Keratinocyte (primary cell): ENCODE data around the gene HARBI1. TPM values are rescaled to one million over a fixed set of nuclear protein-coding genes. Genes with fewer than 3 reads are reported as not detected.

Experiments used
- DNase-seq: peaks from one replicate; pipeline ENCODE4 v3.0.0-alpha.2; 2011; ENCODE audit warnings: low read depth, missing footprints, low spot score
- FAIRE-seq: peaks from 2 replicates; lab custom pipeline; 2011; peaks lifted over from hg19 to GRCh38; lab: Jason Lieb, UNC
- H2AFZ ChIP-seq: 2 replicates; pipeline ENCODE4 v1.6.0; 2012; ENCODE audit warnings: low read length, control low read depth, inconsistent platforms; ENCODE audit not compliant: control insufficient read depth
- H3K27ac ChIP-seq: 2 replicates; pipeline ENCODE4 v1.5.1; 2011; ENCODE audit warnings: low read length; ENCODE audit not compliant: control insufficient read depth, insufficient read depth
- H3K27me3 ChIP-seq: 3 replicates; pipeline ENCODE4 v1.6.0; 2011; ENCODE audit warnings: low read length; ENCODE audit not compliant: control insufficient read depth, insufficient read depth; ENCODE audit errors: extremely low read depth
- H3K36me3 ChIP-seq, 2 experiments: 2 replicates in 1 of 2; 3 replicates in 1 of 2; pipeline ENCODE4 v1.5.1; 2011; ENCODE audit warnings: low read length in 2 of 2, mild to moderate bottlenecking in 1 of 2; ENCODE audit not compliant: control insufficient read depth in 2 of 2, insufficient read depth in 2 of 2; ENCODE audit errors: extremely low read depth in 1 of 2
- H3K4me1 ChIP-seq: 3 replicates; pipeline ENCODE4 v1.5.1; 2011; ENCODE audit warnings: low read length; ENCODE audit not compliant: control insufficient read depth, insufficient read depth; ENCODE audit errors: extremely low read depth
- H3K4me2 ChIP-seq: 3 replicates; pipeline ENCODE4 v1.6.0; 2011; ENCODE audit warnings: low read depth, low read length; ENCODE audit not compliant: control insufficient read depth, insufficient read depth; ENCODE audit errors: extremely low read depth
- H3K4me3 ChIP-seq, 3 experiments: fragments of 200-600 bp in 1 of 3; sonication (generic) in 1 of 3; 2 replicates in 2 of 3; 3 replicates in 1 of 3; pipeline ENCODE4 v1.5.1; 2011 to 2016; ENCODE audit warnings: low read length in 3 of 3, mild to moderate bottlenecking in 3 of 3, control low read depth in 2 of 3, inconsistent platforms in 1 of 3, low read depth in 1 of 3, mixed read lengths in 1 of 3, mixed run types in 1 of 3, moderate library complexity in 1 of 3; ENCODE audit not compliant: control insufficient read depth in 2 of 3, insufficient read depth in 2 of 3; ENCODE audit errors: extremely low read depth in 1 of 3
- H3K79me2 ChIP-seq: 2 replicates; pipeline ENCODE4 v1.6.0; 2012; ENCODE audit warnings: low read length; ENCODE audit not compliant: control insufficient read depth, insufficient read depth
- H3K9ac ChIP-seq: 3 replicates; pipeline ENCODE4 v1.6.0; 2011; ENCODE audit warnings: low read length; ENCODE audit not compliant: control insufficient read depth, insufficient read depth; ENCODE audit errors: extremely low read depth
- H3K9me1 ChIP-seq: 3 replicates; pipeline ENCODE4 v1.6.0; 2011; ENCODE audit warnings: low read length; ENCODE audit not compliant: control insufficient read depth, insufficient read depth; ENCODE audit errors: extremely low read depth
- H3K9me3 ChIP-seq: 2 replicates; pipeline ENCODE4 v1.5.1; 2012; ENCODE audit warnings: low read depth, low read length; ENCODE audit not compliant: control insufficient read depth
- H4K20me1 ChIP-seq: 3 replicates; pipeline ENCODE4 v1.6.0; 2011; ENCODE audit warnings: low read length; ENCODE audit not compliant: control insufficient read depth, insufficient read depth; ENCODE audit errors: extremely low read depth
- EZH2 ChIP-seq: IDR thresholded peaks from one replicate; pipeline ENCODE4 v1.6.1; 2012; ENCODE audit warnings: inconsistent platforms, mild to moderate bottlenecking, low read length, moderate library complexity
- dilution Hi-C: fragments of 300-500 bp; cut with MboI; formaldehyde crosslinking; loops from one replicate; pipeline ENCODE4 v1.7.0; 2020; ENCODE audit warnings: low sequenced_read_pairs; ENCODE audit not compliant: extremely low pct_ligation_motif_present
- polyA plus RNA-seq, 5 experiments: library from polyadenylated mRNA; depleted of rRNA in 3 of 5; stranded (reverse) in 3 of 5; stranded (forward) in 1 of 5; unstranded in 1 of 5; fragments of >200 nt; gene quantifications; 1 replicate in 1 of 5; 2 replicates in 3 of 5; 3 replicates in 1 of 5; pipeline versions ENCODE4 v1.2.1 to v1.2.3, GENCODE V29; 2011 to 2012; ENCODE audit warnings: missing spikeins in 2 of 5, low read depth in 1 of 5, low replicate concordance in 1 of 5
- TF ChIP-seq, protein P1 (sequence below), 3 experiments: IDR thresholded peaks in 1 of 3; conservative IDR thresholded peaks in 1 of 3; optimal IDR thresholded peaks in 1 of 3; 2 replicates in 2 of 3; 3 replicates in 1 of 3; pipeline versions ENCODE3 to v1.5.1; 2011; ENCODE audit warnings: low read length in 3 of 3, mild to moderate bottlenecking in 3 of 3, moderate library complexity in 2 of 3, control low read depth in 1 of 3, inconsistent platforms in 1 of 3; ENCODE audit not compliant: insufficient read depth in 2 of 3; ENCODE audit errors: extremely low read depth in 1 of 3

The HARBI1 gene
- polyA plus RNA-seq, 1 donor (not counting 4 experiments of a cell fraction or from before 2014, with no cell fraction given) = 5.5 TPM

DNA sequence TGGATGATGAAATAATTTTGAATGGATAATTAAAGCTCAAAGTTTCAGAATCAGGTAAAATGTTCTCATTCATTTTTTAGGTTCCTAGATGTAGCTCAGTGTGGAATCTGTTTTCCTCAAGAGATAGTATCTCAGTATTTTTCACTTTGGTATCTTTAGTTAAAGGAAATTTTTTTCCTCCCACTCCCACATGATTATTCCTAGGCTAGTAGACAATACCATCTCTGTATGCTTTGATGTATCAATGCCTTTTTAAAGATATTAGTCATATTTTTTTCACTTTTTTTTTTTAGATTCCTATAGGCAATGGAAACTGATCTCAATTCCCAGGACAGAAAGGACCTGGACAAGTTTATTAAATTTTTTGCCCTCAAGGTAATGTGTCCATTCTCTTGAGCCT, 27.0 kb upstream of the HARBI1 start:
- Histone ChIP-seq H3K9ac (no peak overlapping the region), H3K4me2 (no peak overlapping the region), H3K9me1 (no peaks in the 10 kb centered on the region), H3K27me3 (no peaks in the 10 kb centered on the region), H3K36me3 (peaks cover 4 to 6% of the 10 kb centered on the region in 2 experiments), H3K27ac (no peak overlapping the region), H3K4me3 (no peak overlapping the region), H3K9me3 (no peaks in the 10 kb centered on the region), H3K79me2 (no peaks in the 10 kb centered on the region), H3K4me1 (no peaks in the 10 kb centered on the region), H2AFZ (no peak overlapping the region), H4K20me1 (no peaks in the 10 kb centered on the region)
- TF ChIP-seq EZH2 = no peak
- TF ChIP-seq, protein P1, sequence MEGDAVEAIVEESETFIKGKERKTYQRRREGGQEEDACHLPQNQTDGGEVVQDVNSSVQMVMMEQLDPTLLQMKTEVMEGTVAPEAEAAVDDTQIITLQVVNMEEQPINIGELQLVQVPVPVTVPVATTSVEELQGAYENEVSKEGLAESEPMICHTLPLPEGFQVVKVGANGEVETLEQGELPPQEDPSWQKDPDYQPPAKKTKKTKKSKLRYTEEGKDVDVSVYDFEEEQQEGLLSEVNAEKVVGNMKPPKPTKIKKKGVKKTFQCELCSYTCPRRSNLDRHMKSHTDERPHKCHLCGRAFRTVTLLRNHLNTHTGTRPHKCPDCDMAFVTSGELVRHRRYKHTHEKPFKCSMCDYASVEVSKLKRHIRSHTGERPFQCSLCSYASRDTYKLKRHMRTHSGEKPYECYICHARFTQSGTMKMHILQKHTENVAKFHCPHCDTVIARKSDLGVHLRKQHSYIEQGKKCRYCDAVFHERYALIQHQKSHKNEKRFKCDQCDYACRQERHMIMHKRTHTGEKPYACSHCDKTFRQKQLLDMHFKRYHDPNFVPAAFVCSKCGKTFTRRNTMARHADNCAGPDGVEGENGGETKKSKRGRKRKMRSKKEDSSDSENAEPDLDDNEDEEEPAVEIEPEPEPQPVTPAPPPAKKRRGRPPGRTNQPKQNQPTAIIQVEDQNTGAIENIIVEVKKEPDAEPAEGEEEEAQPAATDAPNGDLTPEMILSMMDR (optimal IDR thresholded peaks at IDR 0.05 in 1 of 3, IDR thresholded peaks at IDR 0.05 in 1 of 3, conservative IDR thresholded peaks at IDR 0.05 in 1 of 3; ENCODE audit: extremely low read depth in 1 of 3, insufficient read depth in 2 of 3, low read length in 3 of 3) = no peak
- DNase-seq = no peak
- no peak for FAIRE-seq
- dilution Hi-C loops = no loop called here

DNA sequence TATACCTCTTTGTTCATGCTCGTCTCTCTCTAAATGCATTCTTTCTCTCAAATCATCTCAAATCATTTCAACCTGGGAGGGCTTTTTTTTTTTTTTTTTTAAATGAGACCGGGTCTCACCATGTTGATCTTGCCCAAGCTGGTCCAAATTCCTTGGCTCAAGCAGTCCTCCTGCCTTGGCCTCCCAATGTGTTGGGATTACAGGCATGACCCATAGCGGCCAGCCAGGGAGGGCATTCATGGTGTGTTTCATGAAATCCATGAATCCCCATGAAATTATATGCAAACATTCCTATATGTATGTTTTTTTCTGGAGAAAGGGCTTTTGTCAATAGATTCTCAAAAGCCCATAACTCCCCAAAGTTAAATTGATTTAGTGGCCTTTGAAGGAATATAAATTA, 26.5 kb upstream of the HARBI1 start:
- H3K27ac ChIP-seq = no peak overlapping the region
- no peak overlapping the region for H3K4me2 ChIP-seq
- TF ChIP-seq, protein P1 (optimal IDR thresholded peaks at IDR 0.05 in 1 of 3, IDR thresholded peaks at IDR 0.05 in 1 of 3, conservative IDR thresholded peaks at IDR 0.05 in 1 of 3; ENCODE audit: extremely low read depth in 1 of 3, insufficient read depth in 2 of 3, low read length in 3 of 3) = no peak
- TF ChIP-seq EZH2 = no peak
- H3K27me3 ChIP-seq = no peaks in the 10 kb centered on the region
- H4K20me1 ChIP-seq = no peaks in the 10 kb centered on the region
- DNase-seq (no peak), FAIRE-seq (no peak)
- no peaks in the 10 kb centered on the region for H3K79me2 ChIP-seq
- no peaks in the 10 kb centered on the region for H3K4me1 ChIP-seq
- no peaks in the 10 kb centered on the region for H3K9me1 ChIP-seq
- dilution Hi-C loops = no loop called here
- no peak overlapping the region for H2AFZ ChIP-seq
- H3K4me3 ChIP-seq = no peak overlapping the region
- H3K36me3 ChIP-seq = peaks cover 4 to 6% of the 10 kb centered on the region in 2 experiments
- no peaks in the 10 kb centered on the region for H3K9me3 ChIP-seq
- no peak overlapping the region for H3K9ac ChIP-seq
